HepG2 (cell line): ENCODE data around the gene INF2.

Experiments used
- CTCF ChIP-seq: sonication (generic); formaldehyde crosslinking; IDR thresholded peaks from 2 replicates; pipeline ENCODE4 v1.5.0; 2020; ENCODE audit warnings: mild to moderate bottlenecking, missing genetic modification reagents, moderate library complexity
- FOXP1 ChIP-seq, 2 experiments: fragments of 450-650 bp in 1 of 2; IDR thresholded peaks; 2 replicates each; pipeline ENCODE4 v1.6.1; 2017 to 2018; ENCODE audit warnings: antibody characterized with exemption in 1 of 2
- POLR2A ChIP-seq, 2 experiments: IDR thresholded peaks; 2 replicates each; pipeline ENCODE4 v1.6.1; 2011; ENCODE audit warnings: low read depth in 2 of 2, low read length in 2 of 2, mild to moderate bottlenecking in 1 of 2, moderate library complexity in 1 of 2; ENCODE audit not compliant: insufficient read depth in 1 of 2
- TCF12 ChIP-seq, 2 experiments: fragments of 450-650 bp in 1 of 2; sonication (generic) in 1 of 2; formaldehyde crosslinking in 1 of 2; IDR thresholded peaks; 2 replicates each; pipeline versions ENCODE4 v1.6.1 to v1.8.0; 2017 to 2022; ENCODE audit warnings: antibody characterized with exemption in 1 of 2, mild to moderate bottlenecking in 1 of 2, missing genetic modification reagents in 1 of 2, moderate library complexity in 1 of 2
- THYN1 ChIP-seq: sonication (generic); formaldehyde crosslinking; IDR thresholded peaks from 2 replicates; pipeline ENCODE4 v1.8.1; 2023; ENCODE audit warnings: low read depth, mild to moderate bottlenecking, moderate library complexity, missing genetic modification reagents, borderline replicate concordance
- U2AF1 ChIP-seq: fragments of 200-400 bp; formaldehyde crosslinking; optimal IDR thresholded peaks from 2 replicates; pipeline ENCODE3; 2017; ENCODE audit warnings: mild to moderate bottlenecking, low read depth, low read length
- ZSCAN30 ChIP-seq: sonication (generic); formaldehyde crosslinking; IDR thresholded peaks from 2 replicates; pipeline ENCODE4 v1.5.0; 2020; ENCODE audit warnings: mild to moderate bottlenecking, missing genetic modification reagents
- TF ChIP-seq, protein P1 (sequence below): sonication (generic); formaldehyde crosslinking; IDR thresholded peaks from 2 replicates; pipeline ENCODE4 v1.9.0; 2021; ENCODE audit warnings: mild to moderate bottlenecking, missing genetic modification reagents

DNA sequence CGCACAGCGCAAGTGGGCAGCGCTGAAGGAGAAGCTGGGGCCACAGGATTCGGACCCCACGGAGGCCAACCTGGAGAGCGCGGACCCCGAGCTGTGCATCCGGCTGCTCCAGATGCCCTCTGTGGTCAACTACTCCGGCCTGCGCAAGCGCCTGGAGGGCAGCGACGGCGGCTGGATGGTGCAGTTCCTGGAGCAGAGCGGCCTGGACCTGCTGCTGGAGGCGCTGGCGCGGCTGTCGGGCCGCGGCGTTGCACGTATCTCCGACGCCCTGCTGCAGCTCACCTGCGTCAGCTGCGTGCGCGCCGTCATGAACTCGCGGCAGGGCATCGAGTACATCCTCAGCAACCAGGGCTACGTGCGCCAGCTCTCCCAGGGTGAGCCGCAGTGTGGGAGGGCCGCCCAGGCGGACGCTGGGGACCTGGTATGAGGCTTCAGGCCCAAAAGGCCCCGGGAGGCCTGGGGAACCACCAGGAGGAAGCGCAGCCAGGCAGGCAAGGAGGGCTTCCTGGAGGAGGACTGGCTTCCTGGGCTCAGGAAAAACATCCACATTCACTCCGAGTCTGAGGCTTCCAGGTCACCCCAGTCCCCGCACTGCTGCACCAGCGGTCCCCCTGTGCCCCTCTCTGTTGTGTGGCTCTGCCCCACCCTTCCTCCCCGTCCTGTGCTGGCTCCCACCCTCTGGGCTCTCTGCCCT, 12.1 kb downstream of the INF2 start:
- TF ChIP-seq POLR2A (IDR thresholded peaks at IDR 0.05; ENCODE audit: insufficient read depth in 1 of 2, low read depth in 2 of 2, low read length in 2 of 2) = no peak
- TF ChIP-seq THYN1 (CRISPR knock-in tag) = no peak
- TF ChIP-seq, protein P1, sequence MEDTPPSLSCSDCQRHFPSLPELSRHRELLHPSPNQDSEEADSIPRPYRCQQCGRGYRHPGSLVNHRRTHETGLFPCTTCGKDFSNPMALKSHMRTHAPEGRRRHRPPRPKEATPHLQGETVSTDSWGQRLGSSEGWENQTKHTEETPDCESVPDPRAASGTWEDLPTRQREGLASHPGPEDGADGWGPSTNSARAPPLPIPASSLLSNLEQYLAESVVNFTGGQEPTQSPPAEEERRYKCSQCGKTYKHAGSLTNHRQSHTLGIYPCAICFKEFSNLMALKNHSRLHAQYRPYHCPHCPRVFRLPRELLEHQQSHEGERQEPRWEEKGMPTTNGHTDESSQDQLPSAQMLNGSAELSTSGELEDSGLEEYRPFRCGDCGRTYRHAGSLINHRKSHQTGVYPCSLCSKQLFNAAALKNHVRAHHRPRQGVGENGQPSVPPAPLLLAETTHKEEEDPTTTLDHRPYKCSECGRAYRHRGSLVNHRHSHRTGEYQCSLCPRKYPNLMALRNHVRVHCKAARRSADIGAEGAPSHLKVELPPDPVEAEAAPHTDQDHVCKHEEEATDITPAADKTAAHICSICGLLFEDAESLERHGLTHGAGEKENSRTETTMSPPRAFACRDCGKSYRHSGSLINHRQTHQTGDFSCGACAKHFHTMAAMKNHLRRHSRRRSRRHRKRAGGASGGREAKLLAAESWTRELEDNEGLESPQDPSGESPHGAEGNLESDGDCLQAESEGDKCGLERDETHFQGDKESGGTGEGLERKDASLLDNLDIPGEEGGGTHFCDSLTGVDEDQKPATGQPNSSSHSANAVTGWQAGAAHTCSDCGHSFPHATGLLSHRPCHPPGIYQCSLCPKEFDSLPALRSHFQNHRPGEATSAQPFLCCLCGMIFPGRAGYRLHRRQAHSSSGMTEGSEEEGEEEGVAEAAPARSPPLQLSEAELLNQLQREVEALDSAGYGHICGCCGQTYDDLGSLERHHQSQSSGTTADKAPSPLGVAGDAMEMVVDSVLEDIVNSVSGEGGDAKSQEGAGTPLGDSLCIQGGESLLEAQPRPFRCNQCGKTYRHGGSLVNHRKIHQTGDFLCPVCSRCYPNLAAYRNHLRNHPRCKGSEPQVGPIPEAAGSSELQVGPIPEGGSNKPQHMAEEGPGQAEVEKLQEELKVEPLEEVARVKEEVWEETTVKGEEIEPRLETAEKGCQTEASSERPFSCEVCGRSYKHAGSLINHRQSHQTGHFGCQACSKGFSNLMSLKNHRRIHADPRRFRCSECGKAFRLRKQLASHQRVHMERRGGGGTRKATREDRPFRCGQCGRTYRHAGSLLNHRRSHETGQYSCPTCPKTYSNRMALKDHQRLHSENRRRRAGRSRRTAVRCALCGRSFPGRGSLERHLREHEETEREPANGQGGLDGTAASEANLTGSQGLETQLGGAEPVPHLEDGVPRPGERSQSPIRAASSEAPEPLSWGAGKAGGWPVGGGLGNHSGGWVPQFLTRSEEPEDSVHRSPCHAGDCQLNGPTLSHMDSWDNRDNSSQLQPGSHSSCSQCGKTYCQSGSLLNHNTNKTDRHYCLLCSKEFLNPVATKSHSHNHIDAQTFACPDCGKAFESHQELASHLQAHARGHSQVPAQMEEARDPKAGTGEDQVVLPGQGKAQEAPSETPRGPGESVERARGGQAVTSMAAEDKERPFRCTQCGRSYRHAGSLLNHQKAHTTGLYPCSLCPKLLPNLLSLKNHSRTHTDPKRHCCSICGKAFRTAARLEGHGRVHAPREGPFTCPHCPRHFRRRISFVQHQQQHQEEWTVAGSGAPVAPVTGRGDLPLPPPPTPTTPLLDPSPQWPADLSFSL (CRISPR knock-in tag) = no peak
- TF ChIP-seq TCF12 (IDR thresholded peaks at IDR 0.05) = no peak
- no peak for TF ChIP-seq TCF12 (CRISPR knock-in tag; IDR thresholded peaks at IDR 0.05)
- TF ChIP-seq FOXP1 (IDR thresholded peaks at IDR 0.05) = no peak
- no peak for TF ChIP-seq FOXP1 (CRISPR knock-in tag; IDR thresholded peaks at IDR 0.05)
- TF ChIP-seq U2AF1 = no peak
- no peak for TF ChIP-seq CTCF
- no peak for TF ChIP-seq ZSCAN30 (CRISPR knock-in tag)
